Measurements from ENCODE around the gene ZNF8. TPM values are rescaled to one million over a fixed set of nuclear protein-coding genes. Genes with fewer than 3 reads are reported as not detected.

Gene ZNF8
- total RNA-seq, 4 donors from 2014 or later = 3.0 to 12.8 (median 8.9) TPM

GRCh38 chr19:58275564-58275963 lies 3.2 kb upstream of the ZNF8 start:
- no peak for DNase-seq (ENCODE audit: low spot score in 2 of 2)
- H3K4me3 ChIP-seq (ENCODE audit: low read depth, poor library complexity, severe bottlenecking) = no peak overlapping the region
- intact Hi-C loops (cut with DNase I; ENCODE audit: low total_unique reads) = no loop called here
- TF ChIP-seq POLR2A (IDR thresholded peaks at IDR 0.05) = no peak
- TF ChIP-seq, protein P1, sequence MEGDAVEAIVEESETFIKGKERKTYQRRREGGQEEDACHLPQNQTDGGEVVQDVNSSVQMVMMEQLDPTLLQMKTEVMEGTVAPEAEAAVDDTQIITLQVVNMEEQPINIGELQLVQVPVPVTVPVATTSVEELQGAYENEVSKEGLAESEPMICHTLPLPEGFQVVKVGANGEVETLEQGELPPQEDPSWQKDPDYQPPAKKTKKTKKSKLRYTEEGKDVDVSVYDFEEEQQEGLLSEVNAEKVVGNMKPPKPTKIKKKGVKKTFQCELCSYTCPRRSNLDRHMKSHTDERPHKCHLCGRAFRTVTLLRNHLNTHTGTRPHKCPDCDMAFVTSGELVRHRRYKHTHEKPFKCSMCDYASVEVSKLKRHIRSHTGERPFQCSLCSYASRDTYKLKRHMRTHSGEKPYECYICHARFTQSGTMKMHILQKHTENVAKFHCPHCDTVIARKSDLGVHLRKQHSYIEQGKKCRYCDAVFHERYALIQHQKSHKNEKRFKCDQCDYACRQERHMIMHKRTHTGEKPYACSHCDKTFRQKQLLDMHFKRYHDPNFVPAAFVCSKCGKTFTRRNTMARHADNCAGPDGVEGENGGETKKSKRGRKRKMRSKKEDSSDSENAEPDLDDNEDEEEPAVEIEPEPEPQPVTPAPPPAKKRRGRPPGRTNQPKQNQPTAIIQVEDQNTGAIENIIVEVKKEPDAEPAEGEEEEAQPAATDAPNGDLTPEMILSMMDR (IDR thresholded peaks at IDR 0.05) = no peak
- 100% methylated on average over 3 of the region's 3 CpGs for WGBS, 2 donors

- TF ChIP-seq POLR2A (IDR thresholded peaks at IDR 0.05) = no peak
- TF ChIP-seq, protein P1 (IDR thresholded peaks at IDR 0.05) = no peak
- no peak for DNase-seq (ENCODE audit: low spot score in 2 of 2)
- intact Hi-C loops (cut with DNase I; ENCODE audit: low total_unique reads) = no loop called here
- no peak overlapping the region for H3K4me3 ChIP-seq (ENCODE audit: low read depth, poor library complexity, severe bottlenecking)
- 88 to 95% methylated on average over 7 of the region's 7 CpGs for WGBS, 2 donors
Measured at GRCh38 chr19:58277197-58277596, 1.6 kb upstream of the ZNF8 start.

GRCh38 chr19:58277748-58278540 lies 811 bp upstream of the ZNF8 start:
- H3K4me3 ChIP-seq (ENCODE audit: low read depth, poor library complexity, severe bottlenecking) = peak overlapping the region; percentile 89
- no peak for TF ChIP-seq POLR2A (IDR thresholded peaks at IDR 0.05)
- TF ChIP-seq, protein P1 (IDR thresholded peaks at IDR 0.05) = no peak
- intact Hi-C loops (cut with DNase I; ENCODE audit: low total_unique reads) = no loop called here
- 37 to 40% methylated on average over 25 of the region's 25 CpGs for WGBS, 2 donors
- DNase-seq (ENCODE audit: low spot score in 2 of 2) = no peak

DNA sequence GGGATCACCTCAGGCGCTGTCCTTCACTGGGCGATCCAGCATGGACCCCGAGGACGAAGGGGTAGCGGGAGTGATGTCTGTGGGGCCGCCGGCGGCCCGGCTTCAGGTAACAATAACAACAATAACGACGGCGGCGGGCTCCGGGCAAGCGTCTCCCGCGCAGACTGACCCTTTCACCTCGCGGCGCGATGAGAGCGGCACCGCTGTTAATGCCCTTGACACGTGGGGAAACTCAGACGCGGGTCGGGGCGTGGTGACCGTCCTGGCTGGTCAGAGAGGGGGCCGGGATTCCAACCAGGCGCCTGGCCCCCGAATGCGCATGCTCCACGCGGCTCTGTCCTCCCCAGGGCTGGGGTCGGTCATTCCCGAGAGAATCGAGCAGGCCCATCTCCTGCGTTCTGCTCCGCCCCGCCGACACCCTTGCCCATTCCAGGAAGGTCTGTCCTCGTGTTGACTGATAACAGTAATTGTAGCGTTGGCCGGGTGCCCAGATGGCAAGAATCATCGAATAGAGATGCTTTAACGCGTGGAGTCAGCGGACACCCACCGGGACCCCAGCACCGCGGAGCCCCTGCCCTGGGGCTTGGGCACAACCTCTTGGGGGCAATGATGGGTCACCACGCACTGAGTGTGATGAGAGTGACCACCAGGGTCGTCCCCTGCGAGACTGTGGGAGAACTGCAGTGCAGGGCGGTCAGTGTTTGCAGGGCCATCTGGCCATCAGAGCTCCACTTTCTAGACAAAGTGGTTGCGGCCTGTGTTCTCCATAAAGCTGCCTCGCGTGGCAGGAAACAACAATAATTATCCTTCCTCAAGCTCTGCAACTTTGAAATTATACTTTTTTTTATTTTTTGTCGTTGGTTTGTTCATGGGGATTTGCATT lies 528 bp downstream of the ZNF8 start:
- TF ChIP-seq, protein P1 (IDR thresholded peaks at IDR 0.05) = no peak
- TF ChIP-seq POLR2A (IDR thresholded peaks at IDR 0.05) = no peak
- WGBS, 2 donors = 4 to 5% methylated on average over 45 to 54 of the region's 60 CpGs

DNA sequence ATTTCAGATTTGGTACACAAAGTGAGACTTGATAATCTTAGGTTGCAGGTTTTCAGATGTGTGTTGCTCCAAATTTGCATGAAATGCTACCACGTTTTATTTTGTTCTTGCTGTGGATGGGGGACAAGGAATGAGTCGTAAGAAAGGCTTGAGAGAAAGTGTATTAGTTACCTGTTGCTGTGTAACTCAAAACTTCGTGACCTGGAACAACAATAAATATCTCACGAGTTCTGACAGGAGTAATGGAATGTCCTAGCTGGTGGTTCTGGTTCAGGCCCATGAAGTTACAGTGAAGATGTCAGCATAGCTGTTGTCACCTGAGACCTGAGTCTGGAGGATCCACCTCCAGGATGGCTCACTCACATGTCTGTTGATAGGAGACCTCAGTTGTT lies 1.2 kb downstream of the ZNF8 start:
- intact Hi-C loops (cut with DNase I; ENCODE audit: low total_unique reads) = no loop called here
- TF ChIP-seq, protein P1 (IDR thresholded peaks at IDR 0.05) = no peak
- TF ChIP-seq POLR2A (IDR thresholded peaks at IDR 0.05) = no peak
- H3K4me3 ChIP-seq (ENCODE audit: low read depth, poor library complexity, severe bottlenecking) = no peak overlapping the region
- no peak for DNase-seq (ENCODE audit: low spot score in 2 of 2)
- WGBS, 2 donors = 43 to 48% methylated on average over 4 of the region's 4 CpGs

More for the DNA sequence above, 528 bp downstream of the ZNF8 start:
- intact Hi-C loops (cut with DNase I; ENCODE audit: low total_unique reads) = no loop called here
- peak overlapping the region; percentile 89 for H3K4me3 ChIP-seq (ENCODE audit: low read depth, poor library complexity, severe bottlenecking)
- DNase-seq (ENCODE audit: low spot score in 2 of 2) = peak; percentile 57 to 87
